Spleen (tissue), 11 donors: ENCODE data around the gene MYMX. TPM values are rescaled to one million over a fixed set of nuclear protein-coding genes. Genes with fewer than 3 reads are reported as not detected.
A peak's percentile ranks its signal among the peaks of the same experiment; 100 is the strongest.

Experiments used
- DNase-seq: peaks from one replicate; pipeline ENCODE4 v3.0.0-alpha.2; 2020
- H3K27ac ChIP-seq, 8 donors: fragments of 200-600 bp; sonication (generic) in 7 of 8; 1 replicate in 4 of 8; 2 replicates in 4 of 8; pipeline versions ENCODE4 v1.5.0 to v1.8.0; 2016 to 2021; ENCODE audit warnings: inconsistent platforms in 4 of 8, mild to moderate bottlenecking in 4 of 8, moderate library complexity in 1 of 8
- H3K27me3 ChIP-seq, 7 donors: fragments of 200-600 bp; sonication (generic) in 6 of 7; replicated peaks in 1 of 7; 1 replicate in 4 of 7; 2 replicates in 3 of 7; pipeline versions ENCODE4 v1.5.0 to v1.8.0; 2016 to 2021; ENCODE audit warnings: inconsistent platforms in 3 of 7, mild to moderate bottlenecking in 1 of 7
- H3K36me3 ChIP-seq, 6 donors: fragments of 200-600 bp; sonication (generic) in 5 of 6; 1 replicate in 4 of 6; 2 replicates in 2 of 6; pipeline versions ENCODE4 v1.5.0 to v1.8.0; 2016 to 2021; ENCODE audit warnings: inconsistent platforms in 2 of 6
- H3K4me1 ChIP-seq, 6 donors: fragments of 200-600 bp; sonication (generic) in 5 of 6; 1 replicate in 3 of 6; 2 replicates in 3 of 6; pipeline versions ENCODE4 v1.5.0 to v1.8.0; 2016 to 2021; ENCODE audit warnings: inconsistent platforms in 3 of 6
- H3K4me3 ChIP-seq, 8 donors: fragments of 200-600 bp; sonication (generic) in 7 of 8; 1 replicate in 4 of 8; 2 replicates in 4 of 8; pipeline versions ENCODE4 v1.5.0 to v1.8.0; 2016 to 2021; ENCODE audit warnings: inconsistent platforms in 4 of 8, mild to moderate bottlenecking in 4 of 8, moderate library complexity in 2 of 8
- H3K9me3 ChIP-seq, 8 donors: fragments of 200-600 bp; sonication (generic) in 7 of 8; 1 replicate in 4 of 8; 2 replicates in 4 of 8; pipeline versions ENCODE4 v1.5.0 to v1.8.0; 2016 to 2021; ENCODE audit warnings: inconsistent platforms in 4 of 8
- POLR2A ChIP-seq, 3 donors: fragments of 450-650 bp; IDR thresholded peaks; one replicate each; pipeline ENCODE4 v1.5.1; 2017; ENCODE audit warnings: antibody characterized with exemption in 3 of 3, mild to moderate bottlenecking in 1 of 3
- POLR2AphosphoS5 ChIP-seq, 3 donors: sonication (generic); formaldehyde crosslinking; IDR thresholded peaks; one replicate each; pipeline ENCODE4 v1.5.1; 2017; ENCODE audit warnings: antibody characterized with exemption in 3 of 3
- WGBS, 5 donors: extraction: QIAGEN DNeasy Blood & Tissue Kit in 3 of 5; methylation state at CpG; one replicate each; pipeline versions ENCODE4 v1.1.5 to v1.1.7; 2013 to 2018; 5-methylcytosine and 5-hydroxymethylcytosine counted together
- intact Hi-C: fragments of 100-400 bp; cut with DNase I; formaldehyde crosslinking; loops from one replicate; pipeline ENCODE4 v1.15.0; 2023; ENCODE audit warnings: low total_unique reads
- polyA plus RNA-seq, 3 donors: library from polyadenylated mRNA; stranded (reverse); fragments of 200-250 nt; gene quantifications; one replicate each; pipeline ENCODE4 v1.2.1, GENCODE V29; 2013
- total RNA-seq, 7 donors: library from RNA; depleted of rRNA in 3 of 7; stranded (reverse); fragments of >200 nt in 3 of 7; fragmentation: NEBNext Ultra II Directional in 4 of 7; extraction: Animal tissue kit (Norgen Biotek cat#: 25700) in 4 of 7; gene quantifications; one replicate each; pipeline versions ENCODE4 v1.1.0 to v1.2.1, GENCODE V29; 2016 to 2021
- TF ChIP-seq, protein P1 (sequence below), 11 experiments: fragments of 200-600 bp in 7 of 11; fragments of 450-650 bp in 4 of 11; sonication (generic) in 4 of 11; IDR thresholded peaks in 8 of 11; conservative IDR thresholded peaks in 3 of 11; 1 replicate in 7 of 11; 2 replicates in 4 of 11; pipeline versions ENCODE4 v1.4.0 to v1.8.0; 2016 to 2021; ENCODE audit warnings: antibody characterized with exemption in 11 of 11, inconsistent platforms in 4 of 11, mild to moderate bottlenecking in 1 of 11
- donor health status: healthy with polysubstance abuse.
- donor health status: DM: no; HTN: no; CAD: no; lungs with moderate emphysema.
- donor health status: DM: no; HTN: no; CAD: no.
- donor health status: Bipolar disorder and iron deficiency.
- donor health status: healthy.
- donor health status: DM: no; HTN: no; CAD: no.
- donor health status: DM: yes; HTN: yes; CAD: no.

The MYMX gene
- total and polyA plus RNA-seq, 10 donors = 0.34 to 1.5 (median 0.87) TPM; not detected in 2

DNA sequence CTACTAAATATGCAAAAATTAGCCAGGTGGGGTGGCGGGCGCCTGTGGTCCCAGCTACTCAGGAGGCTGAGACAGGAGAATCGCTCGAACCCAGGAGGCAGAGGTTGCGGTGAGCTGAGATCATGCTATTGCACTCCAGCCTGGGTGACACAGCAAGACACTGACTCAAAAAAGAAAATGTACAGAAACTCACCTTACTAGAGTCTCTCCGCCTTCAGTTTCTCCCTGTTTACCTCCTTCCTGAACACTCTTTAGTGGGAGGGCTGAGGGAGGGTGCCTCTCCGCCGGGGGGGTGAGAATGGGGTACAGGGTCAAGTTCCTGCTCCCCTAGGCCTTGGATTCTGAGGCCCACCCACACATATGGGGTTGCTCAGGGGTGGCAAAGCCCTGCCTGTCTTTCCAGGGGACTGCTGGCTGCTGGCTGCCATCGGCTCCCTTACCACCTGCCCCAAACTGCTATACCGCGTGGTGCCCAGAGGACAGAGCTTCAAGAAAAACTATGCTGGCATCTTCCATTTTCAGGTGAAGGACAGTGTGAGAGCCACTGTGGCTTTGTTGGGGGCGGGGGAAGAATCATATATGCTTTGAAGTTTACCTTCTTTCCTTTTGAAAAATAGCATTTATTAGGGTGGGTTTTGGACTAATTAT lies 44.7 kb upstream of the MYMX start:
- peaks cover 3 to 16% (median 11%) of the 10 kb centered on the region in 6 donors for H3K4me1 ChIP-seq
- H3K27ac ChIP-seq = no peak overlapping the region
- intact Hi-C loops = loop anchor here (5.0 to 10.0 kb wide), 2 partner anchors 63 to 165 kb away; no protein-coding TSS in a partner anchor
- no peak for DNase-seq
- H3K36me3 ChIP-seq = no peaks in the 10 kb centered on the region
- 76 to 89% (median 80%) methylated on average over 11 to 12 of the region's 12 CpGs for WGBS, 5 donors
- no peak for TF ChIP-seq POLR2A (IDR thresholded peaks at IDR 0.05)
- no peak for TF ChIP-seq POLR2AphosphoS5 (IDR thresholded peaks at IDR 0.05)
- TF ChIP-seq, protein P1, sequence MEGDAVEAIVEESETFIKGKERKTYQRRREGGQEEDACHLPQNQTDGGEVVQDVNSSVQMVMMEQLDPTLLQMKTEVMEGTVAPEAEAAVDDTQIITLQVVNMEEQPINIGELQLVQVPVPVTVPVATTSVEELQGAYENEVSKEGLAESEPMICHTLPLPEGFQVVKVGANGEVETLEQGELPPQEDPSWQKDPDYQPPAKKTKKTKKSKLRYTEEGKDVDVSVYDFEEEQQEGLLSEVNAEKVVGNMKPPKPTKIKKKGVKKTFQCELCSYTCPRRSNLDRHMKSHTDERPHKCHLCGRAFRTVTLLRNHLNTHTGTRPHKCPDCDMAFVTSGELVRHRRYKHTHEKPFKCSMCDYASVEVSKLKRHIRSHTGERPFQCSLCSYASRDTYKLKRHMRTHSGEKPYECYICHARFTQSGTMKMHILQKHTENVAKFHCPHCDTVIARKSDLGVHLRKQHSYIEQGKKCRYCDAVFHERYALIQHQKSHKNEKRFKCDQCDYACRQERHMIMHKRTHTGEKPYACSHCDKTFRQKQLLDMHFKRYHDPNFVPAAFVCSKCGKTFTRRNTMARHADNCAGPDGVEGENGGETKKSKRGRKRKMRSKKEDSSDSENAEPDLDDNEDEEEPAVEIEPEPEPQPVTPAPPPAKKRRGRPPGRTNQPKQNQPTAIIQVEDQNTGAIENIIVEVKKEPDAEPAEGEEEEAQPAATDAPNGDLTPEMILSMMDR (IDR thresholded peaks at IDR 0.05 in 8 of 11, conservative IDR thresholded peaks at IDR 0.05 in 3 of 11) = no peak
- peaks cover 0 to 5% (median 0%) of the 10 kb centered on the region in 7 donors for H3K27me3 ChIP-seq
- H3K9me3 ChIP-seq = no peaks in the 10 kb centered on the region
- no peak overlapping the region for H3K4me3 ChIP-seq

DNA sequence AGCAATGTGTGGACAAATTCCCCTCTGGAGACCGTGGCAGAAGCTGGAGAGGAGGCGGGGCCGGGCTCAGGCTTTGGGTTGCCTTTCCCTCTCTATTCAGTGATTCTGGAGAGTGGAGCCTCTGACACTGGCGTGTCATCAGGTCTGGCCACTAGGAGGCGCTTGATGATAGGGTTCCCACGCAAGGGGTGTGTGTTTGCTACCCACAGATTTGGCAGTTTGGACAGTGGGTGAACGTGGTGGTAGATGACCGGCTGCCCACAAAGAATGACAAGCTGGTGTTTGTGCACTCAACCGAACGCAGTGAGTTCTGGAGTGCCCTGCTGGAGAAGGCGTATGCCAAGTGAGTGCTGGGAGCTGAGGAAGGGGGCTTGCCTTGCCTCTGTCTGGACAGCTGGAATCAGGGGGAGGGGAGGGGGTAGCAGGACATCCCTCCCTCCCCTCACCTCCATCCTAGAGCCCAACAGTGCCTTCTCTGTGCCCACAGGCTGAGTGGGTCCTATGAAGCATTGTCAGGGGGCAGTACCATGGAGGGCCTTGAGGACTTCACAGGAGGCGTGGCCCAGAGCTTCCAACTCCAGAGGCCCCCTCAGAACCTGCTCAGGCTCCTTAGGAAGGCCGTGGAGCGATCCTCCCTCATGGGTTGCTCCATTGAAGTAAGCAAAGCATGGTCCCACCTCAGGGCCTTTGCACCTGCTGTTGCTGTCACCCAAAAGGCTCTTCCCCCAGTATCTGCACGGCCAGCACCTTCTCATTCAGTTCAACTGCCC lies 43.8 kb upstream of the MYMX start:
- H3K9me3 ChIP-seq = no peaks in the 10 kb centered on the region
- no peak for TF ChIP-seq POLR2A (IDR thresholded peaks at IDR 0.05)
- TF ChIP-seq POLR2AphosphoS5 (IDR thresholded peaks at IDR 0.05) = peak in 2 of 3 donors; percentile 21 to 49
- TF ChIP-seq, protein P1 (IDR thresholded peaks at IDR 0.05 in 8 of 11, conservative IDR thresholded peaks at IDR 0.05 in 3 of 11) = peak; percentile 71 to 94 (median 88)
- H3K36me3 ChIP-seq = no peaks in the 10 kb centered on the region
- 24 to 30% (median 28%) methylated on average over 15 of the region's 15 CpGs for WGBS, 5 donors
- H3K4me3 ChIP-seq = no peak overlapping the region
- intact Hi-C loops = loop anchor here (5.0 to 10.0 kb wide), 2 partner anchors 62 to 164 kb away; no protein-coding TSS in a partner anchor
- peaks cover 3 to 19% (median 16%) of the 10 kb centered on the region in 6 donors for H3K4me1 ChIP-seq
- no peak overlapping the region for H3K27ac ChIP-seq
- DNase-seq = peak; percentile 92
- H3K27me3 ChIP-seq = peaks cover 0 to 5% (median 0%) of the 10 kb centered on the region in 7 donors

DNA sequence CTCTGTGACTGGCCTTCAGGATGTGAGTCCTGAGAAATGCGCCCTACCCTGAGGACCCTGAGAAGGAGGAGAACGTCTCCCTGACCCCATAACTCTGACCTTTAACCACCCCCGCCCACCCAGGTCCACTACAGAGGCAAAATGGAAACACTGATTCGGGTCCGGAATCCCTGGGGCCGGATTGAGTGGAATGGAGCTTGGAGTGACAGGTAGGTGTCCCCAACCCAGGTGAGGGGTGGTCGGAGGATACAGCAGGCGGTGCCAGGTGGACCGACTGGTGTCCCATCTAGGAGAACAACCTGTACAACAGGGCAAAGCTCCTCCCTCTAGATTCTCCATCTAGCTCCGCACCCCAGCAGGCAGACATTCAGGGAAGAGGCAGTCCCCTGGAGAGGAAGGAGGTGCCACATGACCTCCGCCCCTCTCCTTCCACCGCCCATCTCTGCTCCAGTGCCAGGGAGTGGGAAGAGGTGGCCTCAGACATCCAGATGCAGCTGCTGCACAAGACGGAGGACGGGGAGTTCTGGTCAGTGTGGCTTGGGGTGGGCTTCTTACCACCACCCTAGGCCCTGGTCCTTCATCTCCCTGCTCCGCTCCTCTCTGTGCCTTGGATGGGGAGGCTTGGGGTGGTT lies 40.5 kb upstream of the MYMX start:
- no peak for DNase-seq
- TF ChIP-seq POLR2AphosphoS5 (IDR thresholded peaks at IDR 0.05) (no peak), POLR2A (IDR thresholded peaks at IDR 0.05) (no peak)
- TF ChIP-seq, protein P1 (IDR thresholded peaks at IDR 0.05 in 8 of 11, conservative IDR thresholded peaks at IDR 0.05 in 3 of 11) = no peak
- Histone ChIP-seq H3K4me1 (peaks cover 3 to 32% (median 17%) of the 10 kb centered on the region in 6 donors), H3K27ac (no peak overlapping the region), H3K36me3 (no peaks in the 10 kb centered on the region), H3K27me3 (peaks cover 0 to 5% (median 0%) of the 10 kb centered on the region in 7 donors), H3K9me3 (no peaks in the 10 kb centered on the region), H3K4me3 (peak overlapping the region in 1 of 8 donors; percentile 42)
- 65 to 76% (median 73%) methylated on average over 14 to 15 of the region's 15 CpGs for WGBS, 5 donors
- intact Hi-C loops = loop anchor here (10.0 kb wide), 1 partner anchor 59 kb away; no protein-coding TSS in a partner anchor
